A673 (cell line): Measurements from ENCODE around the gene MTMR8.

Source experiments
- CTCF ChIP-seq: fragments of 300-800, 200-600 bp; sonication (generic); conservative IDR thresholded peaks from 2 replicates; pipeline ENCODE4 v1.5.1; 2017; ENCODE audit warnings: low read depth, mild to moderate bottlenecking, antibody characterized with exemption, low read length, moderate library complexity, mixed read lengths
- EZH2 ChIP-seq: fragments of 200-600 bp; sonication (generic); IDR thresholded peaks from 2 replicates; pipeline ENCODE4 v1.6.1; 2017; ENCODE audit warnings: borderline replicate concordance, low read depth, mild to moderate bottlenecking, mixed read lengths, antibody characterized with exemption, low read length; ENCODE audit not compliant: poor library complexity, severe bottlenecking

- TF ChIP-seq CTCF (no peak), EZH2 (no peak)
Measured at GRCh38 chrX:64313624-64314023, 81.6 kb downstream of the MTMR8 start.
